ENCODE data around the gene GRIK4.

DNA sequence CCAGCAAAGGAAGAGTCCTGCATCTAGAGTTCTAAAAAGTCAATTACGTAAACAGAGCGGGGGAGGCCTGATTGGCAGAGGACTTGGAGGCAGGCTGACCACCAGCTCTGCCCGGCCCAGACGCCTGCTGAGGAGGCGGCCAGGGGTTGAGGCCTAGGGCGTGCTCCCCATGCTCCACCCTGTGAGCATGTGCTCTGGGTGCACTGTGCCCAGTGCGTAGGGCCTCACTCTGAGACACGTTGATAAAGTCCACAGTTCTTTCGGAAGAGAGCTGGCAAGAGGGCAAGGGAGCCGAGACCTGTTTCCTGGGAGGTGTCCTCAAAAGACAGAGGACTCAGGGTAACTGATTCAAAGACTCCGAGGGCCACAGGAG lies 25.2 kb downstream of the GRIK4 start:
- TF ChIP-seq, protein P1, sequence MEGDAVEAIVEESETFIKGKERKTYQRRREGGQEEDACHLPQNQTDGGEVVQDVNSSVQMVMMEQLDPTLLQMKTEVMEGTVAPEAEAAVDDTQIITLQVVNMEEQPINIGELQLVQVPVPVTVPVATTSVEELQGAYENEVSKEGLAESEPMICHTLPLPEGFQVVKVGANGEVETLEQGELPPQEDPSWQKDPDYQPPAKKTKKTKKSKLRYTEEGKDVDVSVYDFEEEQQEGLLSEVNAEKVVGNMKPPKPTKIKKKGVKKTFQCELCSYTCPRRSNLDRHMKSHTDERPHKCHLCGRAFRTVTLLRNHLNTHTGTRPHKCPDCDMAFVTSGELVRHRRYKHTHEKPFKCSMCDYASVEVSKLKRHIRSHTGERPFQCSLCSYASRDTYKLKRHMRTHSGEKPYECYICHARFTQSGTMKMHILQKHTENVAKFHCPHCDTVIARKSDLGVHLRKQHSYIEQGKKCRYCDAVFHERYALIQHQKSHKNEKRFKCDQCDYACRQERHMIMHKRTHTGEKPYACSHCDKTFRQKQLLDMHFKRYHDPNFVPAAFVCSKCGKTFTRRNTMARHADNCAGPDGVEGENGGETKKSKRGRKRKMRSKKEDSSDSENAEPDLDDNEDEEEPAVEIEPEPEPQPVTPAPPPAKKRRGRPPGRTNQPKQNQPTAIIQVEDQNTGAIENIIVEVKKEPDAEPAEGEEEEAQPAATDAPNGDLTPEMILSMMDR (IDR thresholded peaks at IDR 0.05; ENCODE audit: low read depth, low read length, poor library complexity, severe bottlenecking): no peak
- TF ChIP-seq EZH2phosphoT487 (IDR thresholded peaks at IDR 0.05; ENCODE audit: borderline replicate concordance, low read length): no peak

All from DOHH2 (cell line).